ENCODE measurements around the gene UNC79.

Gene UNC79

DNA sequence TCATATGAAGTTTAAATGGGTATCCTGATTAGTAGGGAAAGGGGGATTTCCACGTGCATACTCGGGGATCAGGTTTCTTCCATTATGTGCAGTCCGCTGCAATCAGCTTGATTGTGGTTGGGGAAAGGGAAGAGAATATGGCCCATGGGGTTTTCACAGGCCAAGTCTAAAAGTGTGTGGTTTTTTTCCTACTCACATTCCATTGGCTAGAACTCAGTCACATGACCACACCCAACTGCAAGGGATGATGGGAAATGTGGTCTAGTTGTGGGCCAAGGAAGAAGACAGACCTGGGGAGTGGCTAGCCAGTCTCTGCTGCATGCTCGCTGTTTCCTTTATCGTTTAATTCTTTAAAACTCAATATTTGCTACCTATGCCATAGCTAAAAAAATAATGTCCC is 252.5 kb downstream of the UNC79 start:
- H3K36me3 ChIP-seq (ENCODE audit: low read length), result no peaks in the 10 kb centered on the region

DNA sequence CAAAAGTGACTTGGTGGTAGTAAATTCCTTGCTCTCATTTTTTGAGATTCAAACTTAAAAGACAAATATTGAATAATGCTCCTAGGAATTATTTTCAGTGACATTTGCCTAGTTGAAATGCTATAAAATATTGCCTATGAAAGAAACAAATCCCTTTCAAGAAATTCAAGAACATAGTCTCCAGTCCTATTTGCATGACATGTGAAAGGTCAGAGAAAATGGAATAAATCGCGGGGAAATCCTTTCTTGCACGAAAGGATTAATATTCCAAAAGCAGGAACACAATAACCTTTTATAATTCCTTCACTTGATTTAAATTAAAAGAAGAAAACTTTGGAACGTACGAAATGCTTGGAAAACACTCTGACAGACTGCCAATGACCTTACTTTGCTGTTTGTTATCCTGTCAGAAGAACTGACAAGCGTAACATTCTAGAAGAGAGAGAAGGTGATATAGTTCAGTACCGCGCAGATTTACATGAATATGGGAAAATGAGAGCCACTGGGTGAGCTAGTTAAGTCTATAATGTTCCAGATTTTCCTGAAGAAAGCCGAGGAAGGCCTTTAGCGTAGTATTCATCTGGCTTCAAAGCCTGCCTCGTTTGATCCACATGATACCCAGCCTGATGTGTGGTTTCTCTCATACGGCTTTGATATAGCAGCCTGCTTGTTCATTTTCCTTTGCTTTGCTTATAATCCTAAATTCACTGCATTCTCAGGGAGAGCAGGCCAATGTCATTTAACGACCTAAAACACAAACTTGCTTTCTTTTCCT is 254.6 kb downstream of the UNC79 start:
- Histone ChIP-seq H3F3A (ENCODE audit: insufficient read depth) (no peaks in the 10 kb centered on the region), H4K20me1 (ENCODE audit: low read depth, low read length) (no peaks in the 10 kb centered on the region), H3K9ac (ENCODE audit: low read length) (no peak overlapping the region), H2AFZ (ENCODE audit: low read depth, low read length, severe bottlenecking) (no peak overlapping the region), H3K27ac (ENCODE audit: low read depth, low read length) (no peak overlapping the region), H3K36me3 (ENCODE audit: low read length) (no peaks in the 10 kb centered on the region), H3K9me2 (replicated peaks; ENCODE audit: insufficient read depth, low read length) (no peaks in the 10 kb centered on the region), H3K4me2 (ENCODE audit: low read depth, low read length, poor library complexity, severe bottlenecking) (no peak overlapping the region), H3K79me2 (ENCODE audit: insufficient read depth, low read length) (no peaks in the 10 kb centered on the region), H3K9me3 (ENCODE audit: insufficient read depth, low read length) (no peaks in the 10 kb centered on the region; the same call in 1 of the 2 replicates), H3K4me3 (ENCODE audit: insufficient read depth, low read length, poor library complexity, severe bottlenecking) (no peak overlapping the region), H3K27me3 (ENCODE audit: low read length) (no peaks in the 10 kb centered on the region)
- no peak for TF ChIP-seq EZH2phosphoT487 (conservative IDR thresholded peaks at IDR 0.05; ENCODE audit: low read length)
- no peak for TF ChIP-seq CTCF (IDR thresholded peaks at IDR 0.05; ENCODE audit: insufficient read depth, low read length, poor library complexity, severe bottlenecking)

More for the DNA sequence above, 252.5 kb downstream of the UNC79 start:
- no peaks in the 10 kb centered on the region for H3K27me3 ChIP-seq (ENCODE audit: low read length)
- no peak overlapping the region for H3K4me3 ChIP-seq (ENCODE audit: insufficient read depth, low read length, poor library complexity, severe bottlenecking)
- TF ChIP-seq EZH2phosphoT487 (conservative IDR thresholded peaks at IDR 0.05; ENCODE audit: low read length) (no peak), CTCF (IDR thresholded peaks at IDR 0.05; ENCODE audit: insufficient read depth, low read length, poor library complexity, severe bottlenecking) (no peak)
- no peaks in the 10 kb centered on the region for H4K20me1 ChIP-seq (ENCODE audit: low read depth, low read length)
- H3K9ac ChIP-seq (ENCODE audit: low read length), result no peak overlapping the region
- H2AFZ ChIP-seq (ENCODE audit: low read depth, low read length, severe bottlenecking), result no peak overlapping the region
- H3K9me3 ChIP-seq (ENCODE audit: insufficient read depth, low read length), result no peaks in the 10 kb centered on the region; the same call in 1 of the 2 replicates
- H3F3A ChIP-seq (ENCODE audit: insufficient read depth), result no peaks in the 10 kb centered on the region
- H3K9me2 ChIP-seq (replicated peaks; ENCODE audit: insufficient read depth, low read length), result no peaks in the 10 kb centered on the region
- no peak overlapping the region for H3K4me2 ChIP-seq (ENCODE audit: low read depth, low read length, poor library complexity, severe bottlenecking)
- no peaks in the 10 kb centered on the region for H3K79me2 ChIP-seq (ENCODE audit: insufficient read depth, low read length)
- H3K27ac ChIP-seq (ENCODE audit: low read depth, low read length), result no peak overlapping the region

GRCh38 chr14:93686268-93686667 is 255.5 kb downstream of the UNC79 start:
- H3K9me3 ChIP-seq (ENCODE audit: insufficient read depth, low read length), result no peaks in the 10 kb centered on the region; the same call in 1 of the 2 replicates
- no peaks in the 10 kb centered on the region for H4K20me1 ChIP-seq (ENCODE audit: low read depth, low read length)
- no peaks in the 10 kb centered on the region for H3K79me2 ChIP-seq (ENCODE audit: insufficient read depth, low read length)
- H3K9me2 ChIP-seq (replicated peaks; ENCODE audit: insufficient read depth, low read length), result no peaks in the 10 kb centered on the region
- no peaks in the 10 kb centered on the region for H3K36me3 ChIP-seq (ENCODE audit: low read length)
- no peak overlapping the region for H2AFZ ChIP-seq (ENCODE audit: low read depth, low read length, severe bottlenecking)
- H3K4me3 ChIP-seq (ENCODE audit: insufficient read depth, low read length, poor library complexity, severe bottlenecking), result no peak overlapping the region
- TF ChIP-seq EZH2phosphoT487 (conservative IDR thresholded peaks at IDR 0.05; ENCODE audit: low read length) (no peak), CTCF (IDR thresholded peaks at IDR 0.05; ENCODE audit: insufficient read depth, low read length, poor library complexity, severe bottlenecking) (no peak)
- H3K27ac ChIP-seq (ENCODE audit: low read depth, low read length), result no peak overlapping the region
- H3K4me2 ChIP-seq (ENCODE audit: low read depth, low read length, poor library complexity, severe bottlenecking), result no peak overlapping the region
- no peak overlapping the region for H3K9ac ChIP-seq (ENCODE audit: low read length)
- H3F3A ChIP-seq (ENCODE audit: insufficient read depth), result no peaks in the 10 kb centered on the region
- no peaks in the 10 kb centered on the region for H3K27me3 ChIP-seq (ENCODE audit: low read length)
